Posterior cingulate gyrus (tissue), 11 donors: ENCODE results near the gene PRF1.
A peak's percentile ranks its signal among the peaks of the same experiment; 100 is the strongest.
"Not testable (repeated sequence)": the region's sequence is repeated elsewhere in the genome, so short reads cannot be mapped to it uniquely, and the experiment has no call there.

Experiments
- DNase-seq, 10 donors: peaks; one replicate each; pipeline versions ENCODE4 v3.0.0 to v3.0.0-alpha.2; 2020 to 2021; ENCODE audit warnings: mixed read lengths in 3 of 10
- intact Hi-C: fragments of 100-400 bp; cut with DNase I; formaldehyde crosslinking; loops from one replicate; pipeline ENCODE4 v1.15.1; 2023

The PRF1 gene

DNA sequence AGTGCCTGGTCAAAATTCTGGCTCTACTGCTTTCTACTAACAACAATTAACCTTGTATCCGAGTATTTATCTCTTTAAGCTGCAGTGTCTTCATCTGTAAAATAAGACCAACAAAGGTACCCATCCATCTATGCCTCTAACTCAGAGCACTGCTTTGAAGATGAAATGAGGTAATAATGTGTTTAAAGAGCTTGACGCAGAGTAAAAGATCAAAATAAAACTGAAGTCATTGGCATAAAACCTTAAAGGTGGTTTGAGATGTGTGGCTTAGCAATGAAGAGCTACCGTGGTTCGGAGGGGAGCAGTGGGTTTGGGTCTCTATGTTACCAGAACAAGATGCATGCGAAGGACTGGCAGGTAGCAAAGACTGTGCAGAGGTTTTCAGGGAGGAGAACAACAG, 16.1 kb upstream of the PRF1 start:
- intact Hi-C loops = loop anchor here (1.0 to 10.0 kb wide), 2 partner anchors 64 to 141 kb away; no protein-coding TSS in a partner anchor
- DNase-seq = no peak

DNA sequence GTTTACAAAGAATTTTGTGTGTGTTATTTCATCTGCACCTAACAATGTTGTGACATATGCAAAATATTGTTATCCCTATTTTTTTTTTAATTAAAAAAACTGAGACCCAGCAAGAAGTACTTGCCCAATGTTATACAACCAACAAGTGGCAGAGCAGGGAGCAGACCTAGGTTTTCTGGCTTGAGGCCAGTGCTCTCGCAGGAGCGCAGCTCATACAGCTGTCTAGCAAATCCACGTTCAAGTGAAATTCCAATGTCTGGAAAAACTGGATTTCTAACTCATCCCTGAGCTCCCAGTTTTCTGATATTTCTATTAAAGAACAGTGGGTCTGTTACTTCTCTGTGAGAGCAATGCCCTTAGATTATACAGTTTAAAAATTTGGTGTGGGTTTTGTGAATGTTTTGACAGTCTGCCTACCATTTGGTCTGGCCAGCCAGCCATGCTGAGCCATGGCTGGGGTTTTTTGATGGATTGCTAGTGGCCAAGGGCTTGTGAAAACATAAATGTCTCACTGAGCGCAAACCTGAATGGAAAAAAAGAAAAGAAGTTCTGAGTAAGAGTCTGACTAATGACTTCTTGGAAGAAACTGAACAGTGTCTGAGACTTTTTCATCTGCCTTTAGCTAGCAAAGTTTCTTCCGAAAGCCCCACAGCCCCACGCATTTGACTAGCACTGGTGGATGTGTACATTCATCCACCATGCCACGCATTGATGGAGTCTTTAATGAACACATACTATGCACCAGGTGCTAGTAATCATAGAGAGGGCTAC, 15.4 kb upstream of the PRF1 start:
- intact Hi-C loops = loop anchor here (10.0 kb wide), 1 partner anchor 63 kb away; no protein-coding TSS in a partner anchor
- peak in 1 of 10 donors; percentile 70 for DNase-seq

DNA sequence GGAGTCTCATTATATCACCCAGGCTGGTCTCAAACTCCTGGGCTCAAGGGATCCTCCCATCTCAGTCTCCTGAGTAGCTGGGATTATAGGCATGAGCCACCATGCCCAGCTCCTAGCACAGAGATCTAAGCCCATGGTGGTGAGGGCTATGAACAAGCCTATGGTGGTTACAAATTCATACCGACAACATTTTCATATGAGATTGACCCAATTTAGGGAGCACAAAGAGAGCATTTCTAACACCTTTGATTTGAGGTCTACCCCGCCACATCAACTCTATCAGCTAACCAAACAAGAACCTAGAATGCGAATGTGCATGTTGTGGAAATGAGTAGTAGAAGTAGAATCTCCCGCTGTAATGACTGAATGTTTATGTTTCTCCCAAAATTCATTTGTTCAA, 14.2 kb upstream of the PRF1 start:
- intact Hi-C loops = loop anchor here (10.0 kb wide), 1 partner anchor 62 kb away; no protein-coding TSS in a partner anchor
- DNase-seq = no peak

DNA sequence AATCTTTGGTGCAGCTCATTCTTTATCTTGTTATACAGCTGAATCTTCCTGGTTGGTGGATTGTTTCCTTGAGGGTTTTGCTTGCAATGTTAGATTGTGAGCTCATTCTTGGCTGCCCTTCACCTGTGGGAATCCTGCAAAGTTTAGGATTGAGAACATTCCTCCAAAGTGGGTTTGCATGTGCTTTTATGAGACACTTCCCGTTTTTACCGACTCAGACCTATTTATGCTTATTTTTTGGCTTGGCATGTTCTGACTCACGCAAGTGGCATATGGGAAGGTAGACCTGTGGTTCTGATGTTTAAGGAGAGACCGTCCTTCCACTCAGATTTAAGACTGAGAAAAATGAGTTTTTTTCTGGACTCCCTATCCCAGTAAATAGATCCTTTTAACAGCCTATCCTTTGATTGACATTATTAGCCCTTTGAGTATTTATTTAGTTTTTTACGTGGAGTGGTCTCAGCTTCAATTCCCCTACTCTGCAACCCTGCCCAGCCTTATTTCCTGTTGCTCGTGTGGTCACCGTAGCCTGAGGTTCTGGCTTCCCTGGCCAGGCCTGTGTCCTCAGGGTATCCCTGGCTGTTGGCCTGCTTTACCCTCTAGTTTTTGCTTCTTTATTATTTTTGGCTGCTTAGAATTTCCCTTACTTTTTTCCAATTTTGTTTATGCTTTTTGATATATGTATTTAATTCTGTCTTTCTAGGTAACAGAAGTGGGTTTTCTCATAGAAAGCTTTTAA, 13.4 kb upstream of the PRF1 start:
- DNase-seq = no peak

DNA sequence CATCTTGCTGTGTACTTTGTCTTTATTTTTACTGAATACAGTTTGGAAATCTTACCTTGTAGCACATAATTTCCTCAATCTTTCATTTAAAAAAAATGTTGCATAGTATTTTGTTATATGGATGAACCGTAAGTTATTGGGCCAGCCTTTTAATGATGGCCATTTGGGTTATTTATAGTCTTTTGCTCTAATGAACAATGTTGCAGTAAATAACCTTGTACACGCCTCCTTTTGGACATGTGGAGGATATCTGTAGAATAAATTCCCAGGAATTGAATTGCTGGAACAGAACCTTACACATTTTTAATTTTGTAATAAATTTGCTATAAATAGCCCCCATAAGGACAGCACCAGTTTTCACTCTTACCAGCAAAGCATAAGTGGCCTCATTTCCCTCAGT, 12.7 kb upstream of the PRF1 start:
- no peak for DNase-seq
- intact Hi-C loops = loop anchor here (10.0 kb wide), 1 partner anchor 60 kb away; no protein-coding TSS in a partner anchor

More for the DNA sequence above, 13.4 kb upstream of the PRF1 start:
- intact Hi-C loops = loop anchor here (10.0 kb wide), 1 partner anchor 61 kb away; no protein-coding TSS in a partner anchor

DNA sequence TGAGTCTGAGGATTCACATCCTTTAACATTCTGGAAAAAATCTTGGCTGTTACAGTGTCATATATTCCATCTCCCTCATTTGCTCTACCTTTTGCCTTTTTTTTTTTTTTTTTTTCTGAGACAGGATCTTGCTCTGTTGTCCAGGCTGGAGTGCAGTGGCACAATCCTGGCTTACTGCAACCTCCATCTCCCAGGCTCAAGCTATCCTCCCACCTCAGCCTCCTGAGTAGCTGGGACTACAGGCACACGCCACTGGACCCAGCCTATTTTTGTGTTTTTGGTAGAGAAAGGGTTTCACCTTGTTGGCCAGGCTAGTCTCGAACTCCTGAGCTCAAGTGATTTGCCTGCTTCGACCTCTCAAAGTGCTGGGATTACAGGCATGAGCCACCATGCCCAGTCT, 11.8 kb upstream of the PRF1 start:
- intact Hi-C loops = loop anchor here (10.0 kb wide), 1 partner anchor 60 kb away; no protein-coding TSS in a partner anchor
- not testable (repeated sequence) for DNase-seq

DNA sequence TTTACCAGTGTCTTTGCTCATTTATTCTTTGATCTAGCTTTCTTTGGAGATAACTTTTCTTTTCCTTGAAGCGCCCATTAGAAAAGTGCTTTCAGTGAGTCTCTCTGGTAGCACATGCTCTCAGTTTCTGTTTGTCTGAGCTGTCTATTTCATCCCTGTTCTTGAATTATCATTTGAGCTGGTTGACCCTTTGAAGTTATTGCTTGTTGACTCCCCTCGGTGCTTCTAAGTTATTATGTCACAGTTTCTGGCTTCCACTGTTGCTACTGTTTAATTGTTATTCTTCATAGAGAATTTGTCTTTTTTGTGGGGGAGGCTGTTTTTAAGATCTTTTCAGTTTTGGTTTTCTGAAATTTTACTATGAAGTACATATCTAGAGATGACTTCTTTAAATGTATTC, 11.4 kb upstream of the PRF1 start:
- intact Hi-C loops = loop anchor here (10.0 kb wide), 1 partner anchor 59 kb away; no protein-coding TSS in a partner anchor
- no peak for DNase-seq

DNA sequence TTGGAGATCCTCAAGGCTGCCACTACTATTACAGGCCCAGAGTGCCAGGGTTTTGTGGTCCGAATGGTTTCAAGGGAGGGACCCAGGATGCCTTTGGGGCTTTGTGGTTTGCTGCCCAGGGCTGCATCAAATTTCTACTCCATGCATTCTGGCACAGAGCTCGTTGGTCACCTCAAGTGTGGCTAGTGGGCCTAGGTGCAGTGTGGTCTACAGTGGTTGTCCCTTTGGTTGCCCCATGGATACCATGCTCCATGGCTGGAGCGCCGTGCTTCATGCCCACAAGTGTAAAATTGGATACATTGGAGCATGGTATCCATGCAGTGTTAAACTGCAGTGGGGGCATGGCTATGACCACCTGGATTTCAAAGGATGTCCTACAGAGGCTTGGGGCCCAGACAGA, 5.4 kb upstream of the PRF1 start:
- intact Hi-C loops = no loop called here
- DNase-seq = no peak

DNA sequence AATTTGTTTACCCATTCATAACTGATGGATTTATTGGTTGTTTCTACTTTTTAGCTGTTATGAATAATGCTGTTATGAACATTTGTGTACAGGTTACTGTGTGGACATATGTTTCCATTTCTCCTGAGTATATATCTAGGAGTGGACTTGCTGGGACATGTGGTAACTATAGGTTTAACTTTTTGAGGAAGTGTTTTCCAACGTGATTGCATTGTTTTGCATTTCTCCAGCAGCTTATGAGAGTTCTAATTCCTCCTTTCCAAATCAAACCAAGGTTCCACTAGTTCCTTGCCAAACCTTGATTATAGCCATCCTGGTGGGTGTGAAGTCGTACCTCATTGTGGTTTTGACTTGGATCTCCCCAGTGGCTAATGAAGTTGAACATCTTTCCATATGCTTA, 2.6 kb upstream of the PRF1 start:
- intact Hi-C loops = no loop called here
- DNase-seq = no peak

DNA sequence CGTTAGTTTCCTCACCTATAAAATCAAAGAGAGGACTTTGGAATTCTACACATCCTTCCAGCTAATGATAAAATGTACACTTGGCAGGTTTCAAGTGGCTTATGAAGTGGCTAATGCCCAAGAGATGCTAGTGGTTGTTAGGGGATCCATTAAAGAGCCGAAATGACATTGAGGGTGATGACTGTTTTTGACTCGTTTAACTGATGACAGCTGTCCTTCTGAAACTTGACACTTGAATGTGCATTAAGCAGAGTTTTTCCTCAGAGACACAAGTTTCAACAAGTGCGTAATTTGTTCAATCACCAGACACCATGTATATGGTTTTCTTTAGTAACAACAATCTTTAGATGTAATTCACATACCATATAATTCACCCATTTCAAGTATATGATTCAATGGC, 1.6 kb upstream of the PRF1 start:
- intact Hi-C loops = no loop called here
- DNase-seq = no peak

DNA sequence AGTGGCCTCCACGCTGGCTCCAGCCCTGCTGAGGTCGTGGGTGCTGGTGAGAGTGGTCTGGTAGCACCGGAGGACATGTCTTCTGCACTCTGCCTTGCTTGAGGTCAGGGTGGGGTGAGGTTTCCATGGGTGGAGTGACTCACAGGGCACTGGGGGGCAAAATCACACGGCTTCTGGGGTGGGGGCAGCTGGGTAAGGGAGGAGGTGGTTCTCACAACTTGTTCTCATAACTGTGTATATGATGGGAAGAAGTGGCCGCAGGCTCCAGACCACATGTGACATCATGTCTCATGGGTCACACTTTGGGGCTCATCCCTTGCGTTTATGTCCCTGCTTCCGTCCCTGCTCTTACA, 884 bp upstream of the PRF1 start:
- DNase-seq = no peak
- intact Hi-C loops = no loop called here

DNA sequence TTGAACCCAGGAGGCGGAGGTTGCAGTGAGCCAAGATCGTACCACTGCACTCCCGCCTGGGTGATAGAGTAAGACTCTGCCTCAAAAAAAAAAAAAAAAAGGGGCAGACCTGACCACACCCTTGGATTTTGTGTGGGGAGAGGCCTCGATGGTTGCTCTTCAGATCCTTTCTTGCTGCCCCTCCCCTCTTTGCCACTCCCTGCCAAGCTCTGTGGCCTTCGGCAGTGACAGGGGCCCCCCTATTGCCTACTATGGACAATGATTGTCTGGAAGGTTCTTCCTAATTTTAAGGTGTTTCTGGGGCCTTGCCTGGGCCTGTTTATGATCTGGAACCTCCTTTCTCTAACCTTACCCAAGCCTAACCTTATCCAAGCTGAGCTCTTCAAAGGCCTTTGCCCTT, 795 bp downstream of the PRF1 start:
- intact Hi-C loops = no loop called here
- no peak for DNase-seq

DNA sequence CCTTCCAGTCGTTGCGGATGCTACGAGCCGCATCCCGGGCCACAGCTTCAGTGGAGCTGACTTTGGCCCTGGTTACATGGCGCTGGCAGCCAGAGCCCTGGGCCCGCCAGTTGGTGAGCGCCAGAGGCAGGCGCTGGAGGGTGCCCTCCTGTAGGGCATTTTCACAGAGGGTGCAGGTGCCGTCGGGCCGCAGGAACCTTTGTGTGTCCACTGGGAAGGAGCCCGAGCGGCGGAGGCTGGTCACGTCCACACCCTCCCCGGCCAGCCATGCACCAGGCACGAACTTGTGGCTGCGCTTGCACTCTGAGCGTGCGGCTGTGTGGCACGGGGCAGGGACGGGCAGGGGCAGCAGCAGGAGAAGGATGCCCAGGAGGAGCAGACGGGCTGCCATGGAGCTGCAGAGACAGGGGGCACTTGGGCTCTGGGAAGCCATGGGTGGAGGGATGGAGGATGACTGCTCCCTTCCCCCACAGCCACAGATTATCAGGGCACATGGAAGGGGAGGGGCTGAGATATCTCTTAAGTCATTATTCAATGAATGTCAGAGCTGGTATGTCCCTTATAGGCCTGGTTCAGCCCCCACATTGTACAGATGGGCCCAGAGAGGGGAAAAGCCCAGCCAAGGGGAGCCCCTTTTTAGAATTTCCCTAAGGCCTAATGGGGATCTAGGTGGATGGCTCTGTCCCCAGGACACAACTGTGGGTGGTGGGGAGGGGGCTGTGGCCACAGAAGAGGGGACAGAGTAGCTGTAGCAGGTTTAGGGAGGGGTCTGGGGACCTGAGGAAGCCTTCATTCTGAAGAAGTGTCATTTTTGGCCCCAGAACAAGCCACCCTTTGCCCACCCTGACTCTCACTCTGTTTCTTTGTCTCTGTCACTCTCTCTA, 1.8 kb downstream of the PRF1 start:
- DNase-seq = no peak
- intact Hi-C loops = no loop called here

DNA sequence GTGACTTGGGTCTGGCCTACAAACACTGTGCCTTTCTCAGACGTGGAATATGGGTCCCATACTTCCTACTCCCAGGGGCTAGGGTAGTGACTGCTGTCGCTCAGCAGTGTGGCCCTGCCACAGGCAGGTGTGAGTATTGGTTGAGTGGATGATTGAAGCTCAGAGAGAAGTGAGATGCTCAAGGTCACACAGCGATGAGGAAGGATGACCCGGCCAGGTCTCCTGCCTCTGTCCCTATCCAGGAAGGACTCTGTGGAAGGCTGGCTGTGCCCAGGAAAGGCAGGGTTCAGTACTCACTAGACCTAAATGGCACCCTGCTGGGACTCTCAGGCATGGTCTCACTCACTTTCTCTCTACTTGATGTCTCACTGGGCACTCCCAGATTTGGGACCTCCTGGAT, 2.8 kb downstream of the PRF1 start:
- intact Hi-C loops = no loop called here

DNA sequence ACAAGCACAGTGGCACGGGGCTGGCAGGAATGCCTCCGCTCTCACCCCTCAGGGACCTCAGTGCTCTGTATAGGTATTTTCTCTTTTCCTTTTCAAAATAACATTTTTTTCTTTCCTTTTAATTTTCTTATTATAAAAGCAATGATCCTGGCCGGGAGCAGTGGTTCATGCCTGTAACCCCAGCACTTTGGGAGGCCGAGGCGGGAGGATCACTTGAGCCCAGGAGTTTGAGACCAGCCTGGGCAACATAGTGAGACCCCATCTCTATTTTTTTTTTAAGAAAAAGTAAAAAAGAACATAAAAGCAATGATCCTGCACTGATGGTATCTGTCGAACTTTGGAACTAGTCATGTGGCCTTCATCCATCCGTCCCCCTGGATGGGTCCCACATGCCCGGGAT, 3.2 kb downstream of the PRF1 start:
- intact Hi-C loops = no loop called here
- no peak for DNase-seq

More for the DNA sequence above, 2.8 kb downstream of the PRF1 start:
- DNase-seq = no peak

DNA sequence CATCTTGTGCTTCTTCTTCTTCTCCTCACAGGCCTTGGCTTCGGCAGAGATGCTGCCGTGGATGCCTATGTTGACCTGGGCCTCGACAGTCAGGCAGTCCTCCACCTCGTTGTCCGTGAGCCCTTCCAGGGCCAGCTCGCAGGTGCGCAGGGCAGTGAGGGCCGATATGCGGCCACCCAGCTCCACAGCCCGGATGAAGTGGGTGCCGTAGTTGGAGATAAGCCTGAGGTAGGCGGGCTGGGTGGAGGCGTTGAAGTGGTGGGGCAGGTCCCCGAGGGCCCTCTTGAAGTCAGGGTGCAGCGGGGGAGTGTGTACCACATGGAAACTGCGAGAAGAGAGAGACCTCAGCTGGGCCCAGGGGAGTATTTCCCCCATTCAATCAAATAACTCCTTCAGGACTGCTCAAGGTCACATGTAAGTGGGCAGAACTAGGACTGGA, 3.7 kb downstream of the PRF1 start:
- no peak for DNase-seq
- intact Hi-C loops = no loop called here

DNA sequence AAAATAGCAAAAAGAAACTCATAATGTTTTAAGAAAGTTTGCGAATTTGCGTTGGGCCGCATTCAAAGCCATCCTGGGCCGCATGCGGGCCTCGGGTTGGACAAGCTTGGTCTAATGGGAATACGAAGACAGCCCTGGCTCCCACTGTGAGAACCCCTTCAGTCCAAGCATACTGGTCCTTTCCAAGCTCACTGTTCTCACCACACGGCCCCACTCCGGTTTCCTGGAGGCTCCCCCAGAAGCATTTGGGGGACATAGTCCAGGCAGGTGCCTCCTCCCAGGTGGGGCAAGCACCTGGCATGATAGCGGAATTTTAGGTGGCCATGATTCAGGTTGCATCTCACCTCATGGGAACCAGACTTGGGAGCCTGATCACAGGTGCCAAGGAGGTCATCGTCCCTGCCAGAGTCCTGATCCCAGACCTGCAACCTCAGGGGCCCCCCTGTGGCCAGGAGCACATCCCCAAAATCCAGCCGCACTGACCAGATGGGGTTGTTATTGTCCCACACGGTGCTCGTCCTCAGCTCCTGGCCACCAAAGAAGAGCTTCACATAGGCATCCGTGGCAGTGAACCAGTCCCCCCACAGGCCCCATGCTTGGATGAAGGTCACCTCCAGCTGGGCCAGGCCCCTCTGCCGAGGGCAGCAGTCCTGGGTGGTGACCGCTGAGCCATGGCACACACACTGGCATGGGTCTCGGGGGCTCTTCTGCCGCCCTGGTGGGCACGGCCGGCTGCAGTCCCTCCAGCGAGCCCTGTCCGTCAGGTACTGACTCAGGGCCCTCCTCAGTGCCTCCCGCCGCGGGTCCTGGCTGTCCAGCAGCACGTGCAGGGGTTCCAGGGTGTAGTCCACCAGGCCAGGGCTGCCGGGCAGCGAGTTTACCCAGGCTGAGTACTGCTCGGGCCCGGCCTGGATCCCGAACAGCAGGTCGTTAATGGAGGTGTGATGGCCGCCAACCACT, 4.4 kb downstream of the PRF1 start:
- intact Hi-C loops = no loop called here
- DNase-seq = no peak

DNA sequence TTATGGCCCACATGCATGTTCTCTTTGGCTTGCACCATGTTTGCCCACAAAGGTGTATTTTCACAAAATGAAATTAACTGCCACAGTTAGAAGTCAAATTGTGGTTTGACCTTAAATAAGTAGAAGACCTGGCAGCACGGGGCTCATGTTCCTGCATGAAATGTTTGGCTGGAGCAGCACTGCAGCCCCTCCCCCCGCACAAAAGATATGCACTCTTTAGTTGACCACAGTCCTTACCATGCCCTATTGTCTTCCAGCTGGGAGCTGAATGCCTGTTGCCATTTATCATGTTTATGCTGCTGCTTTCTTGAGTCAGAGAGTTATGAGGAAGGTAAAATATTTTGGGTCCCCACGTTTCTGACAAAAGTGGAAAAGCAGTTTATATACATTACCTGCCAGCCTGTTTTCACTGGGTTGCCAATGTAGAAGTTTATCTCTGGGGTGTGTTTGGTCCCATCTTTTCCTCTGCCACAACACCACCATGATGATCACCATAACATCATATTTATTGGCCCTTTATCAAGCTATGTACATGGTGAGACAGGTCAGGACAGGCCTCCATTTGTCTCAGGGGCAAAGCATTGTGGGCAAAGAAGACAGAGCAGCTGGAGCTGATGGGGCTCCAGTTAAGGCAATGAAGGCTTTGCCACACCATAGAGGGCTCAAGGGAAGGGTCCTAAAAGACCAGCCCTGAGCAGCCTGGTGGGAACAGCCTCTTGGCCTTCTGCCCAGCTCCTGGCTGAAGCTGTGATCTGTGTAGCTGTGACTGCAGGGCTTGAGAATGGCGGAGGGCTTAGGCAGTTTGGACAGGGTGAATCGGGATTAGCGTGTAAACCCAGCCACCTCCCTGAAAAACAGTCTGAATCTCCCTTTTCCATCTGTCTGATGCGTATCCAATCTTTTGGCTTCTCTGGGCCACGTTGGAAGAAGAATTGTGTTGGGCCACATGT, 5.4 kb downstream of the PRF1 start:
- intact Hi-C loops = no loop called here
- no peak for DNase-seq
